Pons (tissue), 1 donor: ENCODE measurements around the gene ZNF496.
"Not testable (repeated sequence)": the region's sequence is repeated elsewhere in the genome, so short reads cannot be mapped to it uniquely, and the experiment has no call there.

Source experiments
- DNase-seq: peaks from one replicate; pipeline ENCODE4 v3.0.0-alpha.2; 2016; ENCODE audit warnings: low spot score

The ZNF496 gene

DNA sequence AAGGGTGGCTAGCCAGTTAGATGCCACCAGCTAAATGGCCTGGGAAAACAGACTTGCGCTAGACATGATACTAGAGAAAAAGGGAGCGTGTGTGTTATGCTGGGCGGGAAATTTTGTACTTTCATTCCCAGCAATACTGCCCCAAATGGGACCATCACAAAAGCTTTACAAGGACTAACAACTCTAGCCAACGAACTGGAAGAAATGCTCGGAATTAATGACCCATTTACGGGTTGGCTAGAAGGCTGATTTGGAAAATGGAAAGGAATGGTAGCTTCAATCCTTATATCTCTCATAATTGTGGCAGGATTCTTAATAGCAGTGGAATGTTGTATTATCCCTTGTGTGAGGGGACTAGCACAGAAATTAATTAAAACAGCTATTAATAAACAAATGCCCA, 27.9 kb upstream of the ZNF496 start:
- DNase-seq, result no peak

DNA sequence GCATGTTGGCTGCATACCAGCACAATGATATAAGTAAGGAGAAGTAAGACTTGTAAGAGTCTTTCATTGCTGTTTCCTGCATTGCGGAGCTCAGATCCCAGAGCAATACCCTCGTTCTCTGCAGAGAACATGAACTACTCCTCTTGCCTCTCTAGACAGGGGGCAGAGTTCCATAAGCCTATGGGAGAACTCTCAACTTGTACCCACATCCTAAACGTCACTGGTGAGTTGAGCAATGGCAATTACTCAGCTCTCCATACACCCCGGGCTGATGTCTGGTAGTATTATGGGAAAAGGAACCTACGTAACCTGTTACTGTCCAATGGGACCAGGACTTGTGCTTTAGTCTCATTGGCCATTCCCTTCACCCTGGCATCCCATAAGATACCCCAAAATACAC, 27.3 kb upstream of the ZNF496 start:
- DNase-seq, result no peak

DNA sequence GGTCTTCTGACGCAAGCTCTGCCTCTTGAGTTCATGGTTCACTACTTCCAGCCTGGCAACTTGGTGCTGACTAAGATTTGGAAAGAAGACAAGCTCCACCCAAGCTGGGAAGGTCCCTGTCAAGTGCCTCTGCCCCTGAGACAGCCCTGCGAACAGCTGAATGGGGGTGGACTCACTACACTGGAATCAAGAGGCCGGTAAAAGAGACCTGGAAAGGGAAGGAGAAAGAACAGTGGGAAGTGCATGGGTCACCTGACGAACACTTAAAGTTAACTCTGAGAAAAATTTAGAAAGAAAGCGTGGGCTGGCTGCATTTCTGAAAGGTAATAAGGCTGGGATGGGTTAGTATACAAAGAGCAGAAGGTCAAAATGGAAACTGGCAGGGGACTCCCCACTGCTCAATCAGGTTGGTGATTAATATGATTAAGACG, 26.1 kb upstream of the ZNF496 start:
- DNase-seq, result no peak

DNA sequence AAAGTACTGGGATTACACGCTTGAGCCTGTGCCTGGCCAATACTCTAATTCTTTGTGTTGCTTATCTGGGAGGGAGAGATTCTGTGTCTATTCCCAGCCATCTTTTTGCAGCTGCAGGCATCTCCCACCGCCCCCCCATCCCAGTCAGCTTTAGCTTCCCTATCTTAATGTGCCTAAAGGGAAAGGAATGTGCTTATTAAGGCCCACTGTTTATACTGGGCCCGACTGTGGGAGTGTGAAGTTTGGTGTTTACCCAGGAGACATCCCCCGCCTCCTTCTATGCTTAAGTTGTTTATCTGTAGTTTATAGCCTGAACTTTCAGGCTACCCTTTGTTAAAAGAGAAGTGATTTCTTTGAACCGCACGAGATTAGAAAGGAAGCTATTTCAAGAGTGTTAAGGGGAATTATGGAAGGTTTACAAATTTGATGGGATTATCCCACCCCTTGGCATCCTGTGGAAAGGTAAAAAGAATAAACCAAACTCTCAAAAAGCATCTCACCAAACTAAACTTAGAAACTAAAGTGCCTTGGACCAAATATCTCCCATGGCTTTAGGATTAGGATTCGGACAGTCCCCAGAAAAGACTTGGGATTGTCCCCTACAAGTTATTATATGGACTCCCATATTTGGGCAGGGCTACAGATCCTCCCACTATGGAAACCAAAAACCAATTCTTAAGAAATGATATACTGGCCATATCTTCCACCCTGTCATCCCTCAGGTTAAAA, 25.5 kb upstream of the ZNF496 start:
- no peak for DNase-seq

DNA sequence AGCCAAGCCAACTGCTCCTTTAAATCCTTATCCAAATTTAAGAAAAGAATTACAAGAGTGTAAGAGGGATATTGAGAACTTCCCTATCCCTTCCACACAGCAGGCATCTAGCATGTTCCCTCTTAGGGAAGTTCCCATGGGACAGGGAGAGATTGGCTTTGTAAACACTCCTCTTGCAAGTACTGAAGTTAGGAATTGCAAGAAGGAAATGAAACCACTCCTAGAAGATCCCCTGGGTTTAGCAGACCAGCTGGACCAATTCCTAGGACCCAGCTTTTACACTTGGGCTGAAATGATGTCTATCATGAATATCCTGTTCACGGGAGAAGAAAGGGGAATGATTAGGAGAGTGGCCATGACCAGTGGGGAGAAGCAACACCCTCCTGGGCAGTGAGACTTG, 23.5 kb upstream of the ZNF496 start:
- DNase-seq, result not testable (repeated sequence)

DNA sequence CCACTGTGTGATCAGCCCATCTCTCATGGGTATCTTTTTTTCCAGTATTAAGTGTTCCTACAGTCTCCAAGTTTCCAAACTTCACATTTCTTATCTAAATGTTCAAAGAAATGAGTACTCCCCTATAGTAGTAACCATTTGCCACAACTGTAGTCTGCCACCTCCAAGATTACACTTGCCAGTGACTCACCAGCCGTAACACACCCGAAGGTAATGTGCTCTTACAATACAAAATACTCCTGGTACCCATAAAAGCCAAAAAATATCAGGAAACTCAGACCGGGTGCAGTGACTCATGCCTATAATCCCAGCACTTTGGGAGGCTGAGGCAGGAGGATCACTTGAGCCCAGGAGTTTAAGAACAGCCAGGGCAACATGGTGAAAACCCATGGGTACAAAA, 20.5 kb upstream of the ZNF496 start:
- DNase-seq, result no peak

DNA sequence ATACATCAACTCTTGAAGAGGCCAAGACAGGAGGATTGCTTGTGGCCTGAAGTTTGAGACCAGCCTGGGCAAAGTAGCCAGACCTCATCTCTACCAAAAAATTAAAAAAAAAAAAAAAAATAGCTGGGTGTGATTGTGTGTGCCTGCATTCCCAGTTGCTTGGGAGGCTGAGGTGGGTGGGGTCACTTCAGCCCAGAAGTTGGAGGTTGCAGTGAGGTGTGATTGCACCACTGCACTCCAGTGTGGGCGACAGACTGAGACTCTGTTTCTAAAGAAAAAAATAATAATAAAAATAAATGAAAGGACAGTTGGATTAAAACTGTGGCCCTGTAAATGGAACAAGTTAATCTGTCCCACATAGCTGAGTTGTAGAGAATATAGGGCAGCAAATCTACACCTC, 18.9 kb upstream of the ZNF496 start:
- DNase-seq, result no peak

DNA sequence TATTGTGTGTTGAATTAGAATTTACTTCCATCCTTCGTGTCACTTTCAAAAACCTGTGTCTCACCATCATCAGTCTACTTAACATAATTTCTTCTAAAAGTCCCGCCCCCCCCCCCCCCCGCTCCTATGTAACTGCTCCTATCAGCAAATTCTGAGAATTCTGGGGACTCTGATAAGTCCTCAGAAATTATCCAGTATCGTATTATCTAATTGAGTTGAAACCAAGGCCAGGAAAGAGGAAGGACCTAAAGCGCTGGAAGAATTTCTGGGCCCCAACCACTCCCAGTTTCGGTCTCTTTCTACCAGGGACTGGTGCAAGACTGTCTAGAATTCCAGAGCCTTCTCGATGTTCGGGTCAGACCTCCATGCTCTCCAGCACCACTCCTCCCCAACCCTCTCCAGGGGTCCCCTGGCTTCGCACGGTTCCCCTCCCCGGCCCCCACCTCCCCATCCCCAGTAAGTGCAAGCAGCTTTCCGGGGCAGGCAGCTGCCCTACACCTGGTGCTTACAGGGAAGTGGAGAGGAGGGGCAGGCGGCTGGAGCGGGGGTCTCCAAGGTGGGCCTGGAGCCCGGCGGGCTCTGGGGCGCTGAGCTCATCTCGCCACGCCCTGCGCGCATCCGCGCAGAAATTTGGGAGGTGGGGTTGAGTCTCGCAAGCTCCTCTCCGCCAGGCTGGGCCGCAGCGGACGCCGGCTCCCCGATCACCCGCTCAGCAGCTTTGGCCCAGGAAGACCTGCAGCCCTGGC, 16.0 kb upstream of the ZNF496 start:
- DNase-seq, result no peak

DNA sequence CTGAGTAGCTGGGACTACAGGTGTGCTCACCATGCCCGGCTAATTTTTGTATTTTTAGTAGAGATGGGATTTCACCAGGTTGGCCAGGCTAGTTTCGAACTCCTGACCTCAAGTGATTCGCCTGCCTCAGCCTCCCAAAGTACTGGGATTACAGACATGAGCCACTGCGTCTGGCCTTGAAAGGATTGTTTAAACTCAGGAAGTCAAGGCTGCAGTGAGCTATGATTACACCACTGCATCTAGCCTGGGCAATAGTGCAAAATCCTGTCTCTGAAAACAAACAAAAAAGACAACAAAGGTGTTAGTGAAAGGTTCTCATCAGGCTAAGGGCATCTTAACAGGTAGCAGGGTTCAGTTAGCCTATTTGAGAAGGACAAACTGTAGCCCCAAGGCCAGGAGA, 14.2 kb upstream of the ZNF496 start:
- DNase-seq, result no peak

DNA sequence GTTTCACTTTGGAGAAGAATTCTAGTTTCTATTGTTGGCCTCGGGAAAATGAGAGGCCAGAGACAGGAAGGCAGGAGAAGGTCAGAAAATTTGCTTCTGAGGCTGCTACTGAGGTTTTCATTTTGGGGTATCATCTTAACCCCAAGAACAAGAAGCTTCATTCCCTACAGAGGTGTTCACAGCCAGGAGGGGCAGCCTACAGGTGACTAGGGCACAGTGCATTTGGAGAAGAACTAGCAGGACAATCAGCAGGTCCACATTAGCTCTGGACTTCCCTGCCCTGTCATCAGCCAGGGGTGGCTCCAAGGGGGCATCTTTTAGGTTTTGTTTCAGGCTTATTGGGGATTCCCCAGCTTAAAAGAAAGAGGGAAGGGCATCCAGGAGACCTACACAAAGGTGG, 12.1 kb upstream of the ZNF496 start:
- DNase-seq, result no peak

DNA sequence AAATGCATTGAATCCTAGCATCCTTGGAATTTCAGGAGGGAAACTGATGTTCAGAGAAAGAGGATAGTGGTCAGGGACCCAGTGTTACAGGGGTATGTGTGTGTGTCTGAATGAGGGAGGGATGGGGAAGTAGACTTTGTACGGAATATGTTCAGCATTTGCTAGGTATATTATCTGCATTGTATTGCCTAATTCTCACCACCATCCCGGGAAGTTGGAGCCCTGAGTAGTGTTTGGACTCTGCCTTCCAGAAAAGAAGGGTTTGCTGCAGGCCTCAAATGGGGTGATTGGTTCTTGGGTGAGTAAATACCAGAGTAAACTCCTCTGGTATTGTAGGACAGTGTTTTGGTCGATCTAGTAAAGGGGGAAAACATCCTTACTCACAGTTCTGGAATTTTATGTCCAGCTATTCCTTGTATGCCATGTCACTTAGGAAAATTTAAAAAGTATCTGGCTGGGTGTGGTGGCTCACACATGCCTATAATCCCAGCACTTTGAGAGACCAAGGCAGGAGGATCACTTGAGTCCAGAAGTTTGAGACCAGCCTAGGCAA, 7.1 kb upstream of the ZNF496 start:
- DNase-seq, result no peak

DNA sequence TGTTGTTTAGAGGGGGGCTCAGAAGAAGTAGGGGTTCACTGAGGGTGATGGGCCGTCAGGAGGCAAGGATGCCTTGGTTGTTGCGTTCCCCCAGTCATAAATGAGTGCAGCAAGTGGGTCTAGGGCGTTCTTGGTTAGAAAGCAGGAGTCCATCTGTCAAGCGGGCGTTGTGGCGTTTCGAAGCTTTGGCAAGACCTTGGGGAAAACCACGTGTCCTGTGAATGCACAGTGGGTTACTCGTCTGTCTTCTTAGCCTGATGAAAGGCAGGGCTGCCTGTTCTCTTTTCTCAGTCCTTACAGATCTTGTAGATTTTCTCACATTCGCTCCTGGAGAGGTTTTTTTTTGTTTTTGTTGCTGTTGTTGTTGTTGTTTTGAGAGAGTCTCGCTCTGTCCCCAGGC, 6.3 kb upstream of the ZNF496 start:
- DNase-seq, result no peak

DNA sequence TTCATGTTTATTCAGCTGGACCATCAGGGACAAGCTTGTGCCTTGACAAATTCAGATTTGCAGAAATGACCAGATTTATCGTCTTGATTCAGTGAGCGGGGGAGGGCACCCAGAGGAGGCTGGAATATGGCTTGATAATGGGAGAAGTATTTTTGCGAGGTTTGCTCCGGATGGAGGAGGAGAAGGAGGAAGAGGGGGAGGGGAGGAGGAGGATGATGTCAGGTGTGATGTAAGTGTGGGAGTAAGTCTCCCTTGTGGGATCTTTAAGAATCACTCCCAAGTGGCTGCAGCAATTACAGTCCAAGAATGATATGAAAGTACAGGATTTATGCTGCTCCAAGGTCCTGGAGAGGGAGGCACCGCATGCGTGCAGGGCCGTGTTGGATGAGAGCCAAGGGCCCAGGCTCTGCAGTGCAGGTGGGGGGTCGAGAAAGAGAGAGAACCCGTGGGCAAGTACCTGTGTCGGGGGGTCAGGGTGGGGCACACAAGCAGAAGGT, 5.6 kb upstream of the ZNF496 start:
- no peak for DNase-seq

DNA sequence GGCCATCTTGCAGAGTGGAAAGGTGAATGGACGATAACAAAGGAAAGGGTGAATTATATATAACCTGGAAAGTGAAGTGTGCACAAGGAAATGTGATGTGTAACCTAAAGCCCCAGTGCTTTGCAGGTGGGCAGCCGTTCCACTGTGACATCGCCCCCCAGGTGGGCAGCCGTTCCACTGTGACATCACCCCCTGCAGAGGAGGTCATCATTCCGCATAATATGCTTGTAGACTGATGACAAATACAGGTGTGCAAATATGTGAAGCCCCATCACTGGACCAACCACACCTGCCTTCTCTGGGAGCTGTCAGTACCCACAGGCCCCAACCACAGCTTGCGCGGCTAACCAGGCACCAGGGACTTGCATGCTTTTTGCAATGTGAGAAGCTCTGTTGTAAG, 4.7 kb upstream of the ZNF496 start:
- DNase-seq, result no peak

DNA sequence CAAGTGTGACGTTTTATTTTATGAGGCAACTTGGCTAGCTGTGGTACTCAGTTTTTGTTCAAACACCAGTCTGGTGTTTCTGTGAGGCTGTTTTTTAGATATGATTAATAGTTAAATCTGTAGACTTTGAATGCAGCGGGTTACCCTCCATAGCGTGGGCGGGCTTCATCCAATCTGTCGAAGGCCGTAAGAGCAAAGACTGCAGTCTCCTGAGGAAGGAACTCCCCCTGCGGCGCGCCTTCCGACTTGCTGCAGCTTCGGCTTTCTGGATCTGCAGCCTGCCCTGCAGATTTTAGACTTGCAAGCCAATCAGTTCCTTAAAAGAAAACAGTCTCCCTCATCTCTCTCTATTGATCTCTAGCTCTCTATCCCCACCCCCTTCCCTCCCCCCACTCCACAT, 4.2 kb upstream of the ZNF496 start:
- DNase-seq, result no peak

DNA sequence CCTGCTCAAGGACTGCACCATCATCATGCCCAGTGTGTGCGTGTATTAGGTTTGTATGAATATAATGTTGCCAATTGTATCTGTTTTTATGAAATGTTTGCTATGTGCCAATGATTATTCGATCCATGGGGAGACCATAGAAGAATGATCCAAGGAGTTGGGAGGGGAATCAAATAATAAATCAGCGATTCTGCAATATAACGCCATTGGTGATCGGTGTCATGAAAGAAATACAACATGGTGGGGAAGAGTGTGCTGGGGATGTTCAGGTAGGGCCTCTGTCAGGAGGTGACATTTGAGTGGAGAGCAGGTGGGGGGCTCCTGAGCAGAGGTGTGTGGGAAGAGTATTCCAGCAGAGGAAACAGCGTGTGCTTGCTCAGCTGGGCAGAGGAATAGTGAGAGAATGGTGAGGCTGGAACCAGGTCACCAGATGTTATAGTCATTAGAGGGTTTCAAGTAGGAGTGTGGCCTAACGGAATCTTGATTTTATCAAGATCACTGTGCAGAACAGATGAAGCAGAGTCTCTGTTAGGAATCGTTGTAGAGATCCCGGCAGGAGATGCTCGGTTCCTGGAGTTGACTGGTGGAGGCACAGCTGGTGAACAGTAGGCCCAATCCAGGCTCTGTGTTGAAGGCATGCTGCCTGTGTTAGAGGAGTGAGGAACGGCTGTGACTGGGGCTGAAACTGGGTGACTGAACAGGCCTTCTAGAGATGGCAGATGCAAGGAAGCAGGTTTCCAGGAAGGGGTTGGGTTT, 2.9 kb upstream of the ZNF496 start:
- DNase-seq, result no peak

DNA sequence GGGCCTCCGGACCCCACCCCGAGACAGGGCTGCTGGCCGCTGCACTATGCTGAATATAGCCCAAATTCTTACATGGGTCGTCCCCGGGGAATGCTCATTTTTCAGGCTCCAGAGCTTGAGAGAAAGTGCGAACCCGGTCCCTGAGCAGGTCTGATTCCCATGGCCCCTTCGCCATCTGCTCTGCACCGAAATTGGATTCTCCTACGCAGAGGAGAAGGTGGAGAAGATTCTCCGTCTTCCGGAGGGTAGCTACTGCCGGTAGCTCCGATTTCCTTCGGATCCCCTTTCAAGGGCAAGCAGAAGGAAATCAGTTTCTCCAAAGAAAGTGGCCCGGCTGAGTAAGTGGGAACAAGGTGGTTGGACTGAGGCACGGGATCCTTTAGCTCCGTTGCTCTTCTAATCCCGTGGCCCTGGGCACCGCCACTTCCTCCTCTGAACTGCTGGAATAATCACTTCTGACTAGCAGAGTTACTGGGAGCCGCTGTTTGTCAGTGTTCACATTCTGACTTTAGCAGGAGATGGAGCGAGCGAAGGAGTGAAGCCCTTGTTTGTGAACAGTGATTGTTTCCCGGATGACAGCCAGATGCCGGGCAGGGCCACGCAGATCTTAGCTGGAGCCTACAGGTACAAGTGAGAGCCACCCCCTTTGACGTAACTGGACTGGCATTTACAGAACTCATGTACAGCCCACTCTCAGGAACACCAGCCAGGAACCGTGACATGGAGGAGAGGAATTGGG, 1.1 kb upstream of the ZNF496 start:
- peak; percentile 47 for DNase-seq

DNA sequence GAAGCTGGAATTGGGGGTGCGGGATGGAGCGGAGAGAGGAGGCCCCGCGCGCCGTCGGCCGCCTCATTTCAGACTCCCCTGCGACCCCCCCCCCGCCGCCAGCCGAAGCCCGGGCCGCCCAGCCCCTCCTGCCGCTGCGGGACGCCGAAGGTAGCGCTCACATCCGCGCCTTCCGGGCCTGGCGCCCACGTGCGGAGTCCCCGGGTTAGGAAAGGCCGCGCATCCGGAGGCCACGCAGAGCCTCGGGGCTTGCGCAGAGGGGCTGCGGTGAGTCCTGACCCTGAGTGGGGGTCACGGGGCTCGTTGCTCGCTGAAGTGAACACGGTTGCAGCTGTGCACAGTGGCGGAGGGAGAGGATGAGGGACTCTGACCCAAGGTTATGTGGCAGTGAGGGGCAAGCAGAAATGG, 552 bp upstream of the ZNF496 start:
- DNase-seq, result no peak

DNA sequence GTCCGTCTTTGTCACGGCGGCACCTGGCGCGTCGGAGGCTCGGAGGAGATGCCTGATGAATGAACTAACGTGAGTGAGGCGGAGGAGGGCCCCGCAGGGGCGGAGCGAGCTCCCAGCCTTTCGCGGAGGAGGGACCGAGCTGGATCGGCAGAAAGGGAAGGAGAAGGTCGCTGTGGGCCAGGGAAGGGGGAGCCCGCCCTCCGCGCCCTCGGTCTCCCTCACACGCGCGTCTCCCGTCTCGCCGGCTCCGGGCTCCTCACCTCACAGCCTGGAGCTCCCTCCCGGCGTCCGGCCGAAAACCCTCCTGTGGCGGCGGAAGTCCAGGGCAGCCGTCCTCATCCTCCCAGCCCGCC, 519 bp downstream of the ZNF496 start:
- DNase-seq, result no peak

DNA sequence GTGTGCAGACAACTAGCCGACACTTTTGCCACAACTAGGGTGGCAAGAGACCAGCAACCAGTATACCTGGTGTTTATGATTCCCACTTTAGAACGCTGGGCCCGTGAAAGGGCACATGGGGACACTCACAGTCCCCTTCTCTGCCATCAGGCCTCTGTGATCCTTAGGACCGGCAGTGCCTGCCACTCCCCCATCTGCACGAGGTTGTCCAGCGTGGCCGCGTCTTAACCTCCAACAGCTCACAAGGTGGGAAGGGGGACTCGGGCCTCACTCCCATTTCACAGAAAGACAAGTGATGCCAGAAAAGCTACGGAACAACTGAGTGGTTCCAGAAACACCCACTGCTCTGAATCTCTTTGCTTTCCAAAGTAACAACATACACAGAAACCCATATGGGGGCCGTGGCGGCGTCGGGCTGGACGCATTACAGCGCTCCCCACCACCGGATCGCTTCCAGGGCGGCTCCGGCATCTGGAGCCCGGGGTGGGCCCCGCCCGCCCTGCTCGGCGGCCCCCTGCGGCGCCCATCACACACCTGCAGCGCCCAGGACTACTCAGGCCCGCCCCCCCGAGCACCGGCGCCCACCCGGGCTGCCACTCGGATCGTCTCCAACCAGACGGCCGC, 1.0 kb downstream of the ZNF496 start:
- DNase-seq, result no peak

DNA sequence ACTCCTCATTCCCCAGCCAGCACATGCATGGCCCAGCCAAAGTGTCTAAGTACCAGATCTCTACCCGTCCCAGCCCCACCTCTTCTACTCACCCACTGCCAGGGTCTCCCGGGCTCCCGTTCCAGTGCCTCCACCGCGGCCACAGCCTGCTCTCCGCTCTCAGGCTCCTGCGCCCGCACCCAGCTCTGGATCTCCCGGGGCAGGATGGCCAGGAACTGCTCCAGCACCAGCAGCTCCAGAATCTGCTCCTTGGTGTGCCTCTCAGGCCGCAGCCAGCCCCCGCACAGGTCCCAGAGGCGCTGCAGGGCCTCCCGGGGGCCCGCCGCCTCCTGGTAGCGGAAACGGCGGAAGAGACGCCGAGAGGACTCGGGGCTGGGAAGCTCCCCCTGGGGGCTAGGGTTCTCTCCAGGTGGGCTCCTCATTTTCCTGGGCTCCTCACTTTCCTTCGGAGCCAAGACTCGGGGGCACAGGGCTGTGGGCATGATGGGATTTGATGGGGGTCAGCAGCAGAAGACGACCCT, 2.5 kb downstream of the ZNF496 start:
- DNase-seq, result no peak
